Stimulated activated CD4-positive, alpha-beta T cell treated with anti-CD3 and anti-CD28 coated beads, TNF-alpha, amount 100 ng/mL, for 48 hours (primary cell): ENCODE results near the gene TUBGCP6.

Experiments used
- DNase-seq, 3 donors: peaks; one replicate each; pipeline ENCODE4 v3.0.0-alpha.2; 2020; ENCODE audit warnings: low read depth in 3 of 3

TUBGCP6 gene

GRCh38 chr22:50264104-50264745 lies 19.4 kb upstream of the TUBGCP6 start:
- DNase-seq: no peak

GRCh38 chr22:50262973-50263617 lies 18.3 kb upstream of the TUBGCP6 start:
- no peak for DNase-seq

DNA sequence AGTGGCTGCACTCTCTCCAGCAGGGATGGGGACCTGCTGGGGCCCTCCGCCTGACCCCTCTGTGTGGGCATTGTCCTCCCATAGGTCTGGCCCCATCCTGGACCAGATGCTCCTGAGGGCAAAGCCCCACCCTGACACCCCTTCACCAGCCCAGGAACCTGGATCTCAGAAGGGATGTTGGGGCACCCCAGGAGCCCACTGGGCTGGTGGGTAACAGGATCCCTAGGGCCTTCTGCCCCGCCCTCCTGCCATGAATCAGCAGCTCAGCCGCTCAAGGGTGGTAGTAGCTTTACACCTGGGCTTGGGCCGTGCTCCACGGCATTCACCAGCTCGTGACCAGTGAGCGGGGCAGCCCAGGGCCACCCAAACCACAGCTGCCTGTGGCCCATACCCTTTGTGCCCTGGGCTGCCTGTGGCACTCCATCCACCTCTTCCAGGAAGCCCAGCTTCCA lies 17.7 kb upstream of the TUBGCP6 start:
- no peak for DNase-seq

DNA sequence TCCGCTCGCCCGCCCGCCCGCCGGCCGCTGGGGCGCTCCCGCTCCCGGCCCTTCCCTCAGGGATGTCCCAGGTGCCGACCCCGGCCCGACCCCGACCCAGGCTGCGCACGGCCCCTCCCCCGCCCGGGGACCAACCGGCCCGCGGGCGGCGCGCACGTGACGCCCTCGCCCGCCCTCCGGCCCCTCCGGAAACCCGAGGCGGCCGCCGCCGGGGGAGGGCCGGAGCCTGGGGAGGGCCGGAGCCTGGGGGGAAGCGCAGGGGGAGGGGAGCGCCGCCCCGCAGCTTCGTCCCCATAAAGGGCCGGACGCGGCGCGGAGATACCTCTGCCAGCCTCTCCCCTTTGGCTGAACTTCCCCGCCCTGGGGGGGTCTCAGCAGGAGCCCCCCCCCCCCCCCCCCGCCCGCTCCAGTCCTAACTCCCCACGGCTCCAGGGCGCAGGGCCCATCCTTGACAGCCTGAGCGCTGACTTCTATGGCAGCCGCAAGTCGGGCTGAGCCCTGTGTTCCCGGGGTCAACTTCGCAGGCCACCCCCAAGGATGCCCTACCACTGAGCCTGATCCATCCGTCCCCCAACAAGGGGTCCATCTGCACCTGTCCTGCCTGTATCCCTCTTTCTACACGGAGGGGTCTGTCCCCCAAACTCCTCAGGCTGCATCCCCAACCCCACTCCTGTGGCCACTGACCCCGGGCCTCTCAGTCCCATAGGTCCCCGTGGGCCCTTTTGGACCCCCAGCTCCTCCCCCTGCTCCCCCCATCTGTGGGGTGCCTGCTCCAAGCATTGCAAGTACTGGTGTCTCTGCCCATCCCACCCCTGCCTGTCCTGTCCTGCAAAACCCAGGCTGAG lies 17.0 kb upstream of the TUBGCP6 start, which contains the start of gene MAPK12:
Gene MAPK12, minus strand, starts transcription at position 69 of the 845 bp plus-strand sequence. CDS start 174 bp downstream, outside the sequence.
- DNase-seq: no peak

DNA sequence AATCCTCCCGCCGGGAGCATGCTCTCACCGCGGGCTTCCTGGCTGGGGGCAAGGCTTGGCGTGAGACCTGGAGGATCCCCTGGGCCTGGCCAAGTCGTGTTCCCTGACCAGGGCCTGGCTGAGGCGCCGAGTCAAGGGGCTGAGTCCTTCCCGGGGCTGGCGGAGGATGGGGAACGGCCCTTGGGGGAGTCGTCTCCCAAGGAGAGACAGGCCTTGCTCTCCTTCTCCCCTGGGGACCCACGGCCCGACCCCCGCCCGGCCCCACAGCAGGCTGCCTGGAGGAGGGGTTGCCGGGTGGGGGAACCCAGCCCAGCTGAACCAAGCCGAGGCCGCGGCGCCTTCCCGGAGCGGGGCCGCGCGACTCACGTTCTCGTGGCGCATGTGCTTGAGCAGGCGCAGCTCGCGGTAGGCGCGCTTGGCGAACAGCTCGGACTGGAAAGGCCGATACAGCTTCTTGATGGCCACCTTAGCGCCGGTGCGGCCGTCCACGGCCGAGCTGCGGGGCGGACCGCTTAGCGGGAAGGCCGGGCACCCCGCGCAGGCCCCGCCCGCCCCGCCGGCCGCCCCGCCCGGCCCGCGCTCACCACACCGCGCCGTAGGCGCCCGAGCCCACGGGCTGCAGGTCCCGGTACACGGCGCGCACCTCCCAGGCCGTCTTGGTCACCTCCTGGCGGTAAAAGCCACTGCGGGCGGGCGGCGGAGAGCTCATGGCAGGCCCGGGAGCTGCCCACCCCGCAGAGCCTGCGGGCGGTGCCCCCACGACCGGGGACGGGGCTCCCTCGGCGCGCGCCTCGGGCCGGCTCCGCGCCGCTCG lies 16.2 kb upstream of the TUBGCP6 start:
- DNase-seq: no peak

DNA sequence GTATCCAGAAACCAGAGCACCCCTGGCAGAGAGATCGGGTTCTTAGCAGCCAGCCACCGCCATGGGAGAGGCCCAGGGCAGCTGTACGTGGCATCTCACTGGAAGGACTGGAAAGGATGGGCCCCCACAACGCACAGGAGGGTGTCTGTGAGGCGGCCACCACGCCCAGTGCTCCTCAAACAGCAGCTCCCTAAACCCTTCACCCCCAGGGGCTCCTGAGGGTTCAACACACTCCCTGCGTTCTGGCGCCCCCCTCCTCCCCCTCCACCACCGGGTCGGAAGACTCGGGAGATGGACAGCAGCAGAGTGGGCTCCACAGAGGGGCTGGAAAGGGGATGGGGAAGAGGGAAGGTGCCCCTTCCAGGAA lies 15.6 kb upstream of the TUBGCP6 start:
- no peak for DNase-seq

GRCh38 chr22:50259302-50259701 lies 14.5 kb upstream of the TUBGCP6 start:
- no peak for DNase-seq

DNA sequence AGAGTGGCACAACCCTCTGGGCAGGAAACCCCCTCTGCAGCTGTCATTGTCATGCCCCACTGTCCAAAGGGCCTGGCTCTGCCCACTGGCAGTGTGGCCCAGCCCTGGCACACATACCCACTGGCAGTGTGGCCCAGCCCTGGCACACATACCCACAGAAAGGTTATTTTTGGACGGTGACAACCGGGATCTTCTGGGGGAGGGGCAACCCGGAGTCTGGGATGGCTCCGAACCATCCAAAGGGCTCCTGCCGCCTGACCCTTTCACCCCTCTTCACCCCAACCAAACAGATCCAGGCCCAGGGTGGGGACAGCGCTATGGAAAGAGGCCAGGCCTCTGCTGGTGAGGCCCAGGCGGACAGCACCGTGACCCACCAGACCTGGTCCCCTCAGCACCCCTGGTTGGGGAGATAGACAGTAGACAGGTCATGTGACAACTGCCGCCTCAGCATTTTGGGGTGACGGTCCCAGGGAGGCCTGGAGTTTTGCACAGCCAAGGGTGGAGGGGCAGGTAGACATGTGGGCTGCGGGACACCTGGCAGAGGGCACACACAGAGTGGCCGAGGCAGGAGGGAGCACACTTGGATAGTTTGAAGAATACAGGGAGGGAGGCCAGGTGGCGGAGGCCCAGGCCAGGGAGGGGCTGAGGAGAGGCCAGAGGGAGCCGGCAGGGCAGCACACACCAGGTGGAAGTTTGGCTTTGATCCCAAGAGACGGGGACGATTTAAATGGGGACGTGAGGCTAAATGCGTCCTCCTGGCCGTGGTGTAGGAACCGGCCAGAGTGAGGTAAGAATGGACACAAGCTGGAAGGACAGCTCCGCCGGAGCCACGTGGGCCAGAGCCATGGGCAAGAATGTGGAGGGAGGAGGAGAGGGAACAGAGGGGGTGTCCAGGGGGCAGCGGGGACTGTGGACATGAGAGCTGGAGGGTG lies 13.8 kb upstream of the TUBGCP6 start:
- no peak for DNase-seq

- no peak for DNase-seq
Observed at GRCh38 chr22:50257451-50258360, 12.9 kb upstream of the TUBGCP6 start.

DNA sequence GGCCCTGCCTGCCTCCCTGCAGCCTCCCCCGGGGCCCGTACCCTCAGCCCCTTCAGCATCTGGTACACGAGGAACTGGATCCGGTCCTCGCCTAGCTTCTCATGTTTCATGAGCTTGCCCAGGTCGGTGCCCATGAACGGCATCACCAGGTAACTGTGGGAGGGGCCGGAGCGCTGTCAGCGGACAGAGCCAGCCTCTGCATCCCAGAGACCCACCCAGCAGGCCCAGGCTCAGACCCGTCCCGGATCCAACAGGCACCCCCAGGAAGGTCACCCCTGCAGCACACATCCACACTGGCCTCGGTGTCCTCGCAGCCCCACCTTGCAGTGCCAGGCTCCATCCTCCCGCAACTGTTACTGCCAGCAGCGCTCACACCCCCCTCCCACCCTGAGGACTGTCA lies 12.2 kb upstream of the TUBGCP6 start:
- DNase-seq: no peak

GRCh38 chr22:50256258-50256862 lies 11.5 kb upstream of the TUBGCP6 start:
- DNase-seq: no peak

GRCh38 chr22:50255607-50256006 lies 10.8 kb upstream of the TUBGCP6 start:
- DNase-seq: no peak

- DNase-seq: no peak
Observed at GRCh38 chr22:50255099-50255498, 10.3 kb upstream of the TUBGCP6 start.

DNA sequence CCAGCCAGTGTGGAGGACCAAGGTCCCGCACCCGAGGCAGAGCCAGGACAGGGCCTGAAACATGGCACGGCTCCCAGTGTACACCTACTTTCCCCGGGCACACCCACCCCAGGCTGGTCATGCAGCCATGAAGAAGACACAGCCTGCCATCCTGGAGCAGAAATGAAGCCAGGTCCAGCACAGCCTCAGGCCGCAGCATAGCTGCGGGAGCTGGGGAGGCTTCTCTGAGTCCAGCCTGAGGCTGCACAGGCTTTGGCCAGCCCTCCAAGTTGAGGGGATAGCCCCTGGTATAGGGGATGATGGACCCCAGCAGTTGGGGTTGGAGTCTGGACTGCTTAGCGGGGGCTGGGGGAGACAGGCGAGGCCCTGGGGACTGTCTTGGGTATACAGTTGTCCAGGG lies 9.1 kb upstream of the TUBGCP6 start:
- DNase-seq: no peak

GRCh38 chr22:50253046-50253915 lies 8.5 kb upstream of the TUBGCP6 start:
- DNase-seq: no peak

DNA sequence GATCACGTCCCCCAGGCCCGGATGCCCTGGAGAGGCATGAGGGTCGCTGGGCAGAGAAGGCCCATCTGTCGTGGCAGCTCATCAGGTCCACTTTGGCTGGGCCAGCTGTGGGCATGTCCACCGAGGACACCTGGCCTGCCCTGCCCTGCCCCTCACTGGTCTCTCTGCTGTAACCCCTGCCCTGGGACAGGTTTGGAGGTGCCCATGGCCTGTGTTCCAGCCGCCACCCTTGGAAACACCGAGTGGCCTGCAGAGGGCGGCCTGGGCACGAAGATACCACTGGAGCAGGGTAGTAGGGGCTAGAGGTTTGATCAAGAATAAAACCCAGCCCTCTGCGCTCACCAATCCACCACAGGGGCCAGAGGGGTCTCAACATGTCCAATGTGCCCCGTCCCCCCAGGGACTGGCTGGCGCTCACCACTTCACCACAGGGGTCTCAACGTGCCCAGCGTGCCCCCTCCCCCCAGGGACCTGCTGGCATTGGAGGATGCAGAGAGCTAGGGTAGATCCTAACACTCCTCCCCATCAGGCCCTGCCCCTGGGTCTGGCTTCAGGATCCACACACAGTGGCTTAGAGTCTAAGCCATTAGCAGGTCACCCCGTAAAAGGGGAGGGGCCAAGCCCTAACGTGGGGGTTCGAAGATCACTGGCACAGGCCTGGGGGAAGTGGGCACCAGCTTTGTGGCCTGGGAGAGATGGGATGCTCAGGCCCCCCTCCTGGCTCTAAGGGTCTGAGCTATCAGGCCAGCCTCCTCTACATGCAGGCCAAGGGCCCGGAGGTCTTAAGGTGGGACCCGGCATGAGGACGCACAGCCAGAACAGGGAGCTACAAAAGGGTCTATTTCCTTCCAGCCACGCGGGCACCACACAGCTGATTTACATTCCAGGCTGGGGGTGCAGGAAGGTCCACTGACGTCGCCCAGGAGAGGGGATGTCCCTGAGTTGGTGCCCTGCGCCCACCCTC lies 7.5 kb upstream of the TUBGCP6 start:
- DNase-seq: no peak

GRCh38 chr22:50251477-50252081 lies 6.8 kb upstream of the TUBGCP6 start:
- no peak for DNase-seq
